Measurements from ENCODE around the gene RRAGD. TPM values are rescaled to one million over a fixed set of nuclear protein-coding genes. Genes with fewer than 3 reads are reported as not detected.

Gene RRAGD
- total and polyA plus RNA-seq, 4 donors, result 4.7 to 6.7 (median 5.6) TPM

- TF ChIP-seq, protein P1, sequence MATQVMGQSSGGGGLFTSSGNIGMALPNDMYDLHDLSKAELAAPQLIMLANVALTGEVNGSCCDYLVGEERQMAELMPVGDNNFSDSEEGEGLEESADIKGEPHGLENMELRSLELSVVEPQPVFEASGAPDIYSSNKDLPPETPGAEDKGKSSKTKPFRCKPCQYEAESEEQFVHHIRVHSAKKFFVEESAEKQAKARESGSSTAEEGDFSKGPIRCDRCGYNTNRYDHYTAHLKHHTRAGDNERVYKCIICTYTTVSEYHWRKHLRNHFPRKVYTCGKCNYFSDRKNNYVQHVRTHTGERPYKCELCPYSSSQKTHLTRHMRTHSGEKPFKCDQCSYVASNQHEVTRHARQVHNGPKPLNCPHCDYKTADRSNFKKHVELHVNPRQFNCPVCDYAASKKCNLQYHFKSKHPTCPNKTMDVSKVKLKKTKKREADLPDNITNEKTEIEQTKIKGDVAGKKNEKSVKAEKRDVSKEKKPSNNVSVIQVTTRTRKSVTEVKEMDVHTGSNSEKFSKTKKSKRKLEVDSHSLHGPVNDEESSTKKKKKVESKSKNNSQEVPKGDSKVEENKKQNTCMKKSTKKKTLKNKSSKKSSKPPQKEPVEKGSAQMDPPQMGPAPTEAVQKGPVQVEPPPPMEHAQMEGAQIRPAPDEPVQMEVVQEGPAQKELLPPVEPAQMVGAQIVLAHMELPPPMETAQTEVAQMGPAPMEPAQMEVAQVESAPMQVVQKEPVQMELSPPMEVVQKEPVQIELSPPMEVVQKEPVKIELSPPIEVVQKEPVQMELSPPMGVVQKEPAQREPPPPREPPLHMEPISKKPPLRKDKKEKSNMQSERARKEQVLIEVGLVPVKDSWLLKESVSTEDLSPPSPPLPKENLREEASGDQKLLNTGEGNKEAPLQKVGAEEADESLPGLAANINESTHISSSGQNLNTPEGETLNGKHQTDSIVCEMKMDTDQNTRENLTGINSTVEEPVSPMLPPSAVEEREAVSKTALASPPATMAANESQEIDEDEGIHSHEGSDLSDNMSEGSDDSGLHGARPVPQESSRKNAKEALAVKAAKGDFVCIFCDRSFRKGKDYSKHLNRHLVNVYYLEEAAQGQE (IDR thresholded peaks at IDR 0.05), result no peak
- TF ChIP-seq HNF4A (conservative IDR thresholded peaks at IDR 0.05) (no peak), NR2F2 (IDR thresholded peaks at IDR 0.05) (no peak), RXRA (IDR thresholded peaks at IDR 0.05) (no peak), HNF4G (IDR thresholded peaks at IDR 0.05) (no peak), EGR1 (IDR thresholded peaks at IDR 0.05; ENCODE audit: low read depth in 2 of 2) (no peak)
- TF ChIP-seq, protein P2, sequence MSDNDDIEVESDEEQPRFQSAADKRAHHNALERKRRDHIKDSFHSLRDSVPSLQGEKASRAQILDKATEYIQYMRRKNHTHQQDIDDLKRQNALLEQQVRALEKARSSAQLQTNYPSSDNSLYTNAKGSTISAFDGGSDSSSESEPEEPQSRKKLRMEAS (IDR thresholded peaks at IDR 0.05), result no peak
These were observed 22.9 kb upstream of the RRAGD start (continued) for GRCh38 chr6:89434954-89435353.

DNA sequence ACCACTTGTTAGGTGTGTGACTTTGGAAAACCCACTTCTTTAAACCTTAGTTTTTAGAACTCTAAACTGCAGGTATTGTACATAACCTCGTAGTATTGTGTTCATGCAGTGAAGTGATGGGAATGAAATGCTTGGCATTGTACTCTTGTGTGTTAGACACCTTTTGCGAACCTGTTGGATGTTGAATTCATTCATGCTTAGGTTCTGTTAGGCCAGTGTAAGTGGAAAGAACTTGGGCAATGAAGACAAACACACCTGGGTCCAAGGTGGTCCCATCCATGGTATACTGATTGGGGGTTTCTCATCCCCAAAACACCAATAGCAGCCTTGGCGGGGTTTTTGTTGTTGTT lies 22.1 kb upstream of the RRAGD start:
- Histone ChIP-seq H3K4me3 (ENCODE audit: low read depth in 1 of 3, low read length in 3 of 3) (peak overlapping the region in 2 of 3 donors; percentile 64 to 94), H3K9me3 (ENCODE audit: control insufficient read depth in 4 of 4, low read length in 3 of 4) (no peaks in the 10 kb centered on the region), H3K27ac (ENCODE audit: low read depth in 1 of 2, low read length in 2 of 2) (no peak overlapping the region), H3K9ac (ENCODE audit: low read depth in 1 of 2, low read length in 2 of 2) (peak overlapping the region in 1 of 2 donors; percentile 80), H3K4me1 (ENCODE audit: control insufficient read depth in 4 of 4, insufficient read depth in 4 of 4, low read length in 3 of 4) (peaks cover 2 to 8% (median 4%) of the 10 kb centered on the region in 4 donors), H3K36me3 (ENCODE audit: control insufficient read depth in 4 of 4, insufficient read depth in 3 of 4, low read depth in 1 of 4, low read length in 3 of 4) (no peaks in the 10 kb centered on the region), H3K27me3 (ENCODE audit: control insufficient read depth in 4 of 4, insufficient read depth in 4 of 4, low read length in 3 of 4) (no peaks in the 10 kb centered on the region)
- WGBS, result 83% methylated on average over 3 of the region's 3 CpGs
- no peak for TF ChIP-seq TAF1 (conservative IDR thresholded peaks at IDR 0.05)
- no peak for TF ChIP-seq ATF3 (IDR thresholded peaks at IDR 0.05)
- TF ChIP-seq FOXA2 (IDR thresholded peaks at IDR 0.05), result no peak
- no peak for TF ChIP-seq GABPA (IDR thresholded peaks at IDR 0.05 in 1 of 2, conservative IDR thresholded peaks at IDR 0.05 in 1 of 2)
- no peak for TF ChIP-seq FOXA1 (IDR thresholded peaks at IDR 0.05)
- TF ChIP-seq, protein P2 (IDR thresholded peaks at IDR 0.05), result no peak
- TF ChIP-seq JUND (IDR thresholded peaks at IDR 0.05), result no peak
- TF ChIP-seq NR2F2 (IDR thresholded peaks at IDR 0.05), result no peak
- no peak for TF ChIP-seq YY1 (IDR thresholded peaks at IDR 0.05)
- TF ChIP-seq SP1 (IDR thresholded peaks at IDR 0.05), result no peak
- TF ChIP-seq RAD21 (IDR thresholded peaks at IDR 0.05), result no peak
- TF ChIP-seq, protein P3, sequence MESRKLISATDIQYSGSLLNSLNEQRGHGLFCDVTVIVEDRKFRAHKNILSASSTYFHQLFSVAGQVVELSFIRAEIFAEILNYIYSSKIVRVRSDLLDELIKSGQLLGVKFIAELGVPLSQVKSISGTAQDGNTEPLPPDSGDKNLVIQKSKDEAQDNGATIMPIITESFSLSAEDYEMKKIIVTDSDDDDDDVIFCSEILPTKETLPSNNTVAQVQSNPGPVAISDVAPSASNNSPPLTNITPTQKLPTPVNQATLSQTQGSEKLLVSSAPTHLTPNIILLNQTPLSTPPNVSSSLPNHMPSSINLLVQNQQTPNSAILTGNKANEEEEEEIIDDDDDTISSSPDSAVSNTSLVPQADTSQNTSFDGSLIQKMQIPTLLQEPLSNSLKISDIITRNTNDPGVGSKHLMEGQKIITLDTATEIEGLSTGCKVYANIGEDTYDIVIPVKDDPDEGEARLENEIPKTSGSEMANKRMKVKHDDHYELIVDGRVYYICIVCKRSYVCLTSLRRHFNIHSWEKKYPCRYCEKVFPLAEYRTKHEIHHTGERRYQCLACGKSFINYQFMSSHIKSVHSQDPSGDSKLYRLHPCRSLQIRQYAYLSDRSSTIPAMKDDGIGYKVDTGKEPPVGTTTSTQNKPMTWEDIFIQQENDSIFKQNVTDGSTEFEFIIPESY (IDR thresholded peaks at IDR 0.05), result no peak
- TF ChIP-seq EGR1 (IDR thresholded peaks at IDR 0.05; ENCODE audit: low read depth in 2 of 2), result no peak
- DNase-seq (ENCODE audit: low spot score), result no peak

Measured in liver (tissue), 9 donors.